ENCODE results near the gene AKAP8L. TPM values are rescaled to one million over a fixed set of nuclear protein-coding genes. Genes with fewer than 3 reads are reported as not detected.

The AKAP8L gene
- total and polyA plus RNA-seq, 10 of the 15 experiments (the other 5 are each of a cell fraction or from before 2014, with no cell fraction given), result 0.66 to 64.3 (median 40.0) TPM

DNA sequence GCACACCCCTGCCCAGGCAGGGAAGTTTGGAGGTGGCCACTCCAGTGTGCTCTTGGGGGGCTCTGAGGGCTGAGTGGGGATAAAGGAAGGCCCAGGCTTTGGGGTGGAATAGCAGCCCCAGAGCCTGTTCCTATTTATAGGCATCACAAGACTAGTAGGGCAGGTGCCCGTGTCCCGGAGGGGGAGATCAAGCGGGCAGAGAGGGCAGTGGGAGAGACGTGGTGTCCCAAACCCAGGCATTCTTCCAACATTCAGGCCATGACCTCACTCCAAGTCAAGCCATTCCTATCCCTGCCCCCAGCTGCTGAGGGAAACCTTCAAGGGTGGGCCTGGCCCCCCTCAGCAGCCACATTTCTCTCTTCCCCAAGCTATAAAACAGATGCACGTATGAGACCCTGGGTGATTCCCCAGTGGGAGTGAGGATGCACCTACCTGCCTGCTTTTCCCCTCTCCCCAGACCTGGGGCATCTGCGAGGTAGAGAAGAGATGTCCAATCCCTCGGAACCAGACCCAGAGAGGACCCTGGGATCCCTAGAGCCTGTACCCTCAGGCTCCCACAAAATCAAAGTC lies 27.1 kb upstream of the AKAP8L start:
- H3K27ac ChIP-seq (ENCODE audit: control insufficient read depth, insufficient read depth), result no peak overlapping the region
- no TSS peak for BruUV-seq (replicated peaks)
- ChIA-PET POLR2A (no interaction called here), SMC1A (ENCODE audit: uncharacterized antibody, unreplicated experiment) (no interaction called here), RAD21 (ENCODE audit: unreplicated experiment) (no interaction called here), CTCF (no interaction called here)
- DNase-seq (ENCODE audit: low read depth, low spot score) (no peak), FAIRE-seq (no peak), ATAC-seq (no peak)
- no peaks in the 10 kb centered on the region for H3K9me3 ChIP-seq (replicated peaks; ENCODE audit: control insufficient read depth, insufficient read depth, low read length)
- peaks cover 7% of the 10 kb centered on the region for H3K4me1 ChIP-seq (ENCODE audit: control insufficient read depth, insufficient read depth, low read length)
- H2AFZ ChIP-seq (ENCODE audit: control insufficient read depth, low read depth, low read length), result no peak overlapping the region
- TF ChIP-seq TBL1XR1 (IDR thresholded peaks at IDR 0.05; ENCODE audit: low read depth, low read length), result no peak
- TF ChIP-seq, protein P1, sequence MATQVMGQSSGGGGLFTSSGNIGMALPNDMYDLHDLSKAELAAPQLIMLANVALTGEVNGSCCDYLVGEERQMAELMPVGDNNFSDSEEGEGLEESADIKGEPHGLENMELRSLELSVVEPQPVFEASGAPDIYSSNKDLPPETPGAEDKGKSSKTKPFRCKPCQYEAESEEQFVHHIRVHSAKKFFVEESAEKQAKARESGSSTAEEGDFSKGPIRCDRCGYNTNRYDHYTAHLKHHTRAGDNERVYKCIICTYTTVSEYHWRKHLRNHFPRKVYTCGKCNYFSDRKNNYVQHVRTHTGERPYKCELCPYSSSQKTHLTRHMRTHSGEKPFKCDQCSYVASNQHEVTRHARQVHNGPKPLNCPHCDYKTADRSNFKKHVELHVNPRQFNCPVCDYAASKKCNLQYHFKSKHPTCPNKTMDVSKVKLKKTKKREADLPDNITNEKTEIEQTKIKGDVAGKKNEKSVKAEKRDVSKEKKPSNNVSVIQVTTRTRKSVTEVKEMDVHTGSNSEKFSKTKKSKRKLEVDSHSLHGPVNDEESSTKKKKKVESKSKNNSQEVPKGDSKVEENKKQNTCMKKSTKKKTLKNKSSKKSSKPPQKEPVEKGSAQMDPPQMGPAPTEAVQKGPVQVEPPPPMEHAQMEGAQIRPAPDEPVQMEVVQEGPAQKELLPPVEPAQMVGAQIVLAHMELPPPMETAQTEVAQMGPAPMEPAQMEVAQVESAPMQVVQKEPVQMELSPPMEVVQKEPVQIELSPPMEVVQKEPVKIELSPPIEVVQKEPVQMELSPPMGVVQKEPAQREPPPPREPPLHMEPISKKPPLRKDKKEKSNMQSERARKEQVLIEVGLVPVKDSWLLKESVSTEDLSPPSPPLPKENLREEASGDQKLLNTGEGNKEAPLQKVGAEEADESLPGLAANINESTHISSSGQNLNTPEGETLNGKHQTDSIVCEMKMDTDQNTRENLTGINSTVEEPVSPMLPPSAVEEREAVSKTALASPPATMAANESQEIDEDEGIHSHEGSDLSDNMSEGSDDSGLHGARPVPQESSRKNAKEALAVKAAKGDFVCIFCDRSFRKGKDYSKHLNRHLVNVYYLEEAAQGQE (IDR thresholded peaks at IDR 0.05; ENCODE audit: low read depth, low read length), result no peak
- TF ChIP-seq ESRRA (IDR thresholded peaks at IDR 0.05; ENCODE audit: low read length), result no peak
- no peak for TF ChIP-seq MEF2B (IDR thresholded peaks at IDR 0.05; ENCODE audit: partially characterized antibody, poor library complexity, severe bottlenecking)
- TF ChIP-seq KAT2A (conservative IDR thresholded peaks at IDR 0.05; ENCODE audit: control insufficient read depth, low read depth, low read length), result no peak
- TF ChIP-seq POLR2A (IDR thresholded peaks at IDR 0.05; ENCODE audit: low read depth, low read length), result no peak
- TF ChIP-seq NFYB (IDR thresholded peaks at IDR 0.05; ENCODE audit: insufficient read depth, low read depth, low read length), result no peak
- no peak for TF ChIP-seq SMARCA5 (IDR thresholded peaks at IDR 0.05)
- no peak for TF ChIP-seq MXI1 (IDR thresholded peaks at IDR 0.05; ENCODE audit: low read depth, low read length)
- intact Hi-C loops (cut with micrococcal nuclease; ENCODE audit: unreplicated experiment) (no loop called here), in situ Hi-C loops (cut with MboI) (no loop called here)
- no peak overlapping the region for H3K9ac ChIP-seq (ENCODE audit: control insufficient read depth, insufficient read depth, low read length)
- H3K27me3 ChIP-seq (replicated peaks in 1 of 2; ENCODE audit: control insufficient read depth in 2 of 2, insufficient read depth in 2 of 2, low read length in 1 of 2), result no peaks in the 10 kb centered on the region
- H3K36me3 ChIP-seq (ENCODE audit: control insufficient read depth in 2 of 2, insufficient read depth in 2 of 2, low read length in 1 of 2), result no peaks in the 10 kb centered on the region
- 68% methylated on average over 7 of the region's 7 CpGs for WGBS (ENCODE audit: insufficient coverage, insufficient replicate concordance, low lambda C conversion rate, missing lambda C conversion rate)
- no peak overlapping the region for H3K4me2 ChIP-seq (ENCODE audit: control insufficient read depth, insufficient read depth)
- H4K20me1 ChIP-seq (ENCODE audit: control insufficient read depth, insufficient read depth), result no peaks in the 10 kb centered on the region
- H3K79me2 ChIP-seq (ENCODE audit: control insufficient read depth, insufficient read depth, low read length), result no peaks in the 10 kb centered on the region
- H3K4me3 ChIP-seq, result no peak overlapping the region
